GM18517 (cell line): ENCODE measurements around the gene TSC2.
"Not testable (repeated sequence)": the region's sequence is repeated elsewhere in the genome, so short reads cannot be mapped to it uniquely, and the experiment has no call there.

ENCODE experiments used
- ATAC-seq: cut with Tn5 transposase; IDR thresholded peaks from one replicate; pipeline ENCODE4 v1.9.1; 2021; ENCODE audit warnings: mild to moderate bottlenecking, moderate library complexity; ENCODE audit not compliant: unreplicated experiment

TSC2 gene

DNA sequence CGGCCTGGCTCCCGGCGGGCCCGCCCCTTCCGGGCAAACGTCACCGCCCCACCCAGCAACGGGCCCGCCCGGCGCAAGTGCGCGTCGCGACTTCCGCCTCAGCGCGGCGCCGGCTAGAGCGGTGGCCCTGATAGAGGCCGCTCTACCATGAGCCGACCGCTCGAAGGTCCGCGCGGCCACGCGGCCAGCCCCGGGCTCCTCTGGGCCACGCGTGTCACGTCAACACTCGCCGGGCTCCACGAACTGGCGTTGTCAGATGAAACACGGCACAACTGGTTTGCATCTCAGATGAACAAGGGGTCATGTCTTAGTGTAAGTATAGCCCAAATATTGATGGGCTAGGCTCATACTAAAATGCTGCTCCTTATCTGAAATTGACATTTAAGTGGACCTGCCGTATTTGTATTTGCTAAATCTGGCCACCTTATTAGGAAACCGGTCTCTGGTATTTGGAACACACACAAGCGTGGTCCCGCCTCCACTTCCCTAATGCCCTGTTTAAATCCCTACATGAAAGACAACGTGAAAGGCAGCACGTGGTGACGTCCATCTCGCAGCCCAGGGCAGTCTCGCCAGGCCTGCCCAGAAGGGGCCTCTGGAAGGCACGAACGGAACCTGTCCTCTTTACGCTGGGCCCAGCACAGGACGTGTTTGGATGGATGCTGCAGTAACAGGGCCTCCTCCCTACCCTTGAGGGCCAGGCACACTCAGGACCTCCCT, 37.8 kb upstream of the TSC2 start, which contains the start of gene ZNF598:
ZNF598 (minus strand) TSS at position 31 of the 720 bp plus-strand sequence.
- peak; percentile 53 for ATAC-seq

DNA sequence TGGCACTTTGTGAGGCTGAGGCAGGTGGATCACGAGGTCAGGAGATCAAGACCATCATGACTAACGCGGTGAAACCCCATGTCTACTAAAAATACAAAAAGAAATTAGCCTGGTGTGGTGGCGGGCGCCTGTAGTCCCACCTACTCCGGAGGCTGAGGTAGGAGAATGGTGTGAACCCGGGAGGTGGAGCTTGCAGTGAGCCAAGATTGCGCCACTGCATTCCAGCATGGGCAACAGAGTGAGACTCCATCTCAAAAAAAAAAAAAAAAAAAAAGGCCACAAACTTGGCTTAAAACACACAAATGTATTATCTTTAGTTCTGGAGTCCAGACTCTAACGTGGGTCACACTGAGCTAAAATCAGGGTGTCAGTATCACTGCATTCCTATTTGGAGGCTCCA, 36.1 kb upstream of the TSC2 start:
- ATAC-seq = not testable (repeated sequence)

DNA sequence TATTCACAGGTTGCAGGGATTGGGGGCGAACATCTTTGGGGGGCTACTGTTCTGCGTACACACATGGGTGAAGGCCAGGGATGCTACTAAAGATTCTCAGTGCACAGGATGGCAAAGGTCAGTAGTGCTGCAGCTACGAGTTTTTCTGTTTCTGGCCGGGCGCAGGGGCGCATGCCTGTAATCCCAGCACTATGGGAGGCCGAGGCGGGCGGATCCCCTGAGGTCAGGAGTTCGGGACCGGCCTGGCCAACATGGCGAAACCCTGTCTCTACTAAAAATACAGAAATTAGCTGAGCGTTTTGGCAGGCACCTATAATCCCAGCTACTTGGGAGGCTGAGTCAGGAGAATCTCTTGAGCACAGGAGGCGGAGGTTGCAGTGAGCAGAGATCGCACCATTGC, 34.3 kb upstream of the TSC2 start:
- ATAC-seq = no peak

DNA sequence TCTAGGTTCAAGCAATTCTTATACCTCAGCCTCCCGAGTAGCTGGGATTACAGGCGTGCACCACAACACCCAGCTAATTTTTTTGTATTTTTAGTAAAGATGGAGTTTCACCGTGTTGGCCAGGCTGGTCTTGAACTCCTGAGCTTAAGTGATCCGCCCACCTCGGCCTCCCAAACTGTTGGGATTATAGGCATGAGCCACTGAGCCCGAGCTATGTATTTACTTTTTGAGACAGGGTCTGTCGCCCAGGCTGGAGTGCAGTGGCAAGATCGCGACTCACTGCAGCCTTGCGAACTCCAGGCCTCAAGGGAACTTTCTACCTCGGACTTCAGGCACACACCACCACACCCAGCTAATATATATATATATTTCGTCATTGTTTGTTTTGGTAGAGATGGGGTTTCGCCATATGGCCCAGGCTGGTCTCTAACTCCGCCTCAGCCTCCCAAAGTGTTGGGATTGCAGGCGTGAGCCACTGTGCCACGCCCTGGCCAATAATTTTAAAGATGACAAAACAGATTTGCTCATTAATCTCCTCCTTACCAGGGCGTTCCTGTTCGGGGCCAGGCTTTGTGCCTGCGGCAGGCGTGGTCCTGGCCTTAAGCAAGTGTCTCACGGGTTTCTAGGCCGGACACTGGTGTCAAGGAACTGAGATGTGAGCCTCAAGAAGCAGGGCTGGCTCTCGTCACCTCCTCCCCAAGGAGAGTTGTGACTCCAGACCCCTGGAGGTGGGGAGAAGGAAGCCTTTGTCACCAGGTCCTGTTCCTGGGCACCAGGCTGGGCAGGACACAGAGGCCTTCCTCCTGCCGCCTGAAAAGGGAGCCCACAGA, 32.5 kb upstream of the TSC2 start:
- ATAC-seq = no peak

DNA sequence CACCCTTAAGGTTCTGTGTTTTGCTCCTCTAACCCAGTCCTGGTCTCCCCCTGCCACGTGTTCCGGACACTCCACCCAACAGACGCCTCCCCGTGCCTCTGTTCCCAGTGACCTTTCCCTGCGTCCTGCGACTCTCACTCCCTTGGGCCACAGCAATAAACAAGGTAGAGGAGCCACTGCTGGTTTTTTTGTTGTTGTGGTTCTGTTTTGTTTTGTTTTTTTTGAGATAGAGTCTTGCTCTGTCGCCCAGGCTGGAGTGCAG, 31.9 kb upstream of the TSC2 start:
- no peak for ATAC-seq

DNA sequence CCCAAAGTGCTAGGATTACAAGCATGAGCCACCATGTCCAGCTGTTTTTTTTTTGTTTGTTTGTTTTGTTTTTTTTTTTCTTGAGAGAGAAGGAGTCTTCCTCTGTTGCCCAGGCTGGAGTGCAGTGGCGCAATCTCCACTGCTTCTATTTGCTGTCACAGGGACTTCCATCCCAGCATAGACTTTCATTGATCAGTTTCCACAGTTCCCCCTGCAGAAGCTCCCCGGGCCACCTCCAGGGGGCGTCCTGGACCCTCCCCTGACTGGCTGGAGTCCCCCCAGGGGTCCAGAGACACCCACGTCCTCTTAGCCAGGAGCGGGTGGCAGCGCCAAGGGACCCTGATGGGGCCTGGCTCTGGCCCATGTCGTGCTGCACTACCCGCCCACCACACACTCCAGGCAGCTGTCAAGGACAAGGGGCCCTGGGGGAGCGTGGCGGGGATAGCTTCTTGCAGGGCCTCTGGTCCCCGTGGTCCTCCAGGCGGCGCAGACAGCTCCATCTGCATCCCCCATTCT, 31.3 kb upstream of the TSC2 start:
- ATAC-seq = no peak

DNA sequence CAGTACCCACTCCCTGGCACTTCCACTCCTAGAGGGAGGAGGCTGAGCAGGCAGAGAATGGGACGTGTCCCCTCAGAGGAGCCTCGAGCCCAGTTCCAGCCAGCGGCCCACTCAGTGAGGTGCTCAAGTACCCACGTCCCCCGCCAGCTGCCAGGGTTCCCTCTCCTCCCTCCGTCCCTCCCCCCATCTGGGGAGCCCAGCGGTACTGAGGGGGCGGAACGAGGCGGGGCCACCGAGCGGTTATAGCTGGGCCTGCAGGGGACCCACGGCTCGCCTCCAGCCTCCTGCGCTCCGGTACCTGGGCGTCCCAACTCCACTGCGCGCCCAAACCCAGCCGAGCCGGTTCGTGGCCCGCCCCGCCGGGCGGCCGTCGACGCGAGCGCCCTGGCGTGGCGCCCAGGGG, 28.3 kb upstream of the TSC2 start, which contains the start of gene NPW:
NPW (plus strand) TSS at position 268 of the 403 bp plus-strand sequence.
- no peak for ATAC-seq

DNA sequence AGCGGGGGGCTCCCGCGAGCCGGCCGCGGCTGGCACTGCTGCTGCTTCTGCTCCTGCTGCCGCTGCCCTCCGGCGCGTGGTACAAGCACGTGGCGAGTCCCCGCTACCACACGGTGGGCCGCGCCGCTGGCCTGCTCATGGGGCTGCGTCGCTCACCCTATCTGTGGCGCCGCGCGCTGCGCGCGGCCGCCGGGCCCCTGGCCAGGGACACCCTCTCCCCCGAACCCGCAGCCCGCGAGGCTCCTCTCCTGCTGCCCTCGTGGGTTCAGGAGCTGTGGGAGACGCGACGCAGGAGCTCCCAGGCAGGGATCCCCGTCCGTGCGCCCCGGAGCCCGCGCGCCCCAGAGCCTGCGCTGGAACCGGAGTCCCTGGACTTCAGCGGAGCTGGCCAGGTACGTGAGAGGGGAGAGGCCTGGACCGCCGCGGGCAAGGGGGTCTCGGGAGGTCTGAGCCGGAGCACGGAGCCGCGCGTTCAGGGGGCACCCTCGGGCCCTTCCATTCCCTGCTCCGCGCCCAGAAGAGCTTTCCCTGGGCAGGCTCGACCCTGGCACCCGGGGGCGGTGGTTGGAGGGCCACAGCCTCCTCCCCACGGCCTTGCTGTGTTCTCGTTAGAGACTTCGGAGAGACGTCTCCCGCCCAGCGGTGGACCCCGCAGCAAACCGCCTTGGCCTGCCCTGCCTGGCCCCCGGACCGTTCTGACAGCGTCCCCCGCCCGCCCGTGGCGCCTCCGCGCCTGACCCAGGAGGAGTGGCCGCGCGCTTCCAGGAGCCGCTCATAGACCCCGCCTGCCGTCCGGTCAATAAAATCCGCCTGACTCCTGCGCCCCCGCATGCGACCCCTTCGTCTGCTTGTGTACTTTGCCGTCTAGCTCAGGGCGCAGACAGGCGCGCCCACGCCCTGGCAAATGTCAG, 27.6 kb upstream of the TSC2 start:
- ATAC-seq = no peak

DNA sequence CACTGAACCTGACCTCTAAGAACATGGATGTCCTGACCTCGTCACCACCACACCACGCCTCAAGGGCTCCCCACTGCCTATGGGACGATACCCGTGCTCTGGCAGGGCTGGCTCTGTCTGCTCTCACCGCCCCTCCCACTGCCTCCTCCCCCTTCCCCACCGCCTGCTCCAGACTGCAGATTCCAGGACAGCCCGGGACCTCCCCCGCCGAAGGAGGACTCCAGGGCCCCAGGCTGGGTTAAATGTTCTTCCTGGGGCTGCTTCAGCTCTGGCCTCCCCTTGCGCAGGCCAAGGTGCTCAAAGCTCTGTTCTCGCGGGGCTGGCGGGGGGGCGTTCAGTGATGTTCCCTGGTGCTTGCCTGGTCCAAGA, 25.1 kb upstream of the TSC2 start:
- peak; percentile 16 for ATAC-seq

DNA sequence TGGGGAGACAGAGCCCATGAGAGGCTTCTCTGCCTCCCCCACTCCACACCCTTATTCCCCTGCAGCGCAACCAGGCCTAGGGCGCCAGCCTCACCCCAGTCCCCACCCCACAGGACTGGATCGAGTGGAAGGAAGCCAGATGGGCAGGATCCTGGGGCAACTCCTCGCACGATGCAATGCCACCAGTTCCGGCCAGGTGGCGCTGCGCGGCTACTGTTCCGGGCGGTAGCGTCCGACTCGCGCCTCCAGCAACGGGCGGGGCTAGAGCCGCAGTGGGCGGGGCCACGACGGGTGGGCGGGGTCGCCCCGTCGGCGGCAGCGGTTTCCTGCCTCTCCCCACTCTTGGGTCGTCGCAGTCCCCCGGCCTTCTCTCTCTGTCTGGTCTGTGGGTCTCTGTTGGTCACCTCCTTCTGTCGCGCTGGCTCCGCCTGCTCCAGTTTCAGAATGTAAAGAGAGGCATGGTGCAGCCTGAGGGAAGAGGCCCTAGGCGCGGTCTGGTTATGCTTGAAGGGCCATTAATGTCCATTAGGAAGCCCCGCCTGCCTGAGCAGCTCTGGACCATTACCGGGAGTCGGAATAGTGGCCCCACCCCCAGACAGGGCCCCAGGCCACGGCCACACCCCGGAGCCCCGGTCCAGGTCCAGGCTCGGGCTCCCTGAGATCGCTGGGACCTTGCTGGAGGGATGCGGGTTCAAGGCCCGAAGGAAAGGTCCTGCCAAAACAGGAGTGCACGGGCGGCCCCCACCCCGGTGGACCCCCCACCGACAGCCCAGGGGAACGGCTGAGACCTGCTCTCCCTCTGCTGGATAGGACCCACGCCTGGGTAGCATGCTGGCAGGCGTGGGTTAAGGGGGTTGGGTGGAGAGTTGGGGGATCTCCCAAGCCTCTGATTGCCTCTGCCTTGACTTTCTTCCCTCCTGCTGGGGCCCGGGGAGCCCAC, 24.4 kb upstream of the TSC2 start:
- ATAC-seq = peak; percentile 65

DNA sequence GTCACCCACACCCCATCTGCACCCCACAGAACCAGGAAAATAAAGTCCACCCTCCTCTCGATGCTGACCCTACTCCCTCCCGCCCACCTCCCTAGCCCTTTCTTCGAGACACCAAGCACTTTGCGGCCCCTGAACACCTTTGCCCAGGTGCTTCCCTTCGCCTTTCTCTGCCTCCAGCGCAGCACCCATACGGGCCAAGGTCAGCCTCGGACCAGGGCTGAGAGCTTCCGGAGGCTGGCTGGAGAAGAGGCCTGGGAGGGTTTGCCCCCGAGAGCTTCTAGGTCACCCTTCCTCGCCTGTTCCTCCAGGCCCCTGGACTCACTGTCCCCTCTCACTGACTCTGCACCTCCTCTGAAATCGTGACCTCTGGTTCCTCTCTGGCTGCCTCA, 23.8 kb upstream of the TSC2 start:
- ATAC-seq = no peak

DNA sequence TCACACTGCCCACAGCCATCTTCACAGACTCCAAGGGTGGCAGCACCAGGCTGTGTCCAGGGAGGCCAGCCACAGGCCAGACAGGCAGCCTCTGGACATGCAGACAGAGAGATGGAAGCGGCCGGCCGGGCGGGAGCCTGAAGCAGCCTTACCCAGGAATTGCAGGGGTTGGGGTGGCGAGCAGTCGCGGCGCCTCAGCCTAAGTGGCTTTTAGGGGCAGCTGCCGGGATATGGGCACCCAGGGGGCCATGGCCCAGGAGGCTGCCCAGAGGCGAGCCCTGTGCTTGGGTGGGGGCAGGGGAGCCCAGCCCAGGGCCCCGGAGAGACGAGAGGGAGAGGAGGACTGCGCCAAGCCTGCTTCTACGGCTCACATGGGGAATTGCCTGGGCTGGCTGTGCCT, 22.5 kb upstream of the TSC2 start:
- ATAC-seq = no peak

DNA sequence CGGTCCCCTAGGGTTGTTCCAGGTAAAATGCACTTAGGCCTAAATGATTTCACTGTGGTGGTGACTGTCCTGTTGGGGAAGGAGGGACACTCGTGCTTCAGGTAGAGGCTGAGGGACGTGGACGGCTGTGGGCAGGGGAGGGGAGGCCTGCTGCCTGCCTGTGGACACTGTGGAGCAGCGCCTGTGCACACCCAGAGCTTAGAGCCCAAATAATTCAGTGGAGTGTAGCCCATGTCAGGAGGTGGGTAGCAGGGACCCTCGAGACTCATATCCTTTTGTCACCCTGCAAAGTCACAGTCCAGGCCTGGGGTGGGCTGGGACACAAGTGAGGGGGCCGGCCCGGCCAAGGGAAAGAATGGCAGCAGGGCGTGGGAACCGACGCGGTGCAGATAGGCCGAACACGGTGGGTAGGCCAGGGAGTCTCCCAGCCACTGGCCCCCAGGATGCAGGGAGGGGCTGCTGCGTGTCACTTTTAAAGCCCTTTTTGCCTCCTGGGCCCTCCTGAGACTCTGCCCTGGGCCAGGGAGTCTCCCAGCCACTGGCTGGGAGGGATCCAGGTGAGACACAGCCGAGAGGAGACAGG, 21.8 kb upstream of the TSC2 start:
- ATAC-seq = no peak

DNA sequence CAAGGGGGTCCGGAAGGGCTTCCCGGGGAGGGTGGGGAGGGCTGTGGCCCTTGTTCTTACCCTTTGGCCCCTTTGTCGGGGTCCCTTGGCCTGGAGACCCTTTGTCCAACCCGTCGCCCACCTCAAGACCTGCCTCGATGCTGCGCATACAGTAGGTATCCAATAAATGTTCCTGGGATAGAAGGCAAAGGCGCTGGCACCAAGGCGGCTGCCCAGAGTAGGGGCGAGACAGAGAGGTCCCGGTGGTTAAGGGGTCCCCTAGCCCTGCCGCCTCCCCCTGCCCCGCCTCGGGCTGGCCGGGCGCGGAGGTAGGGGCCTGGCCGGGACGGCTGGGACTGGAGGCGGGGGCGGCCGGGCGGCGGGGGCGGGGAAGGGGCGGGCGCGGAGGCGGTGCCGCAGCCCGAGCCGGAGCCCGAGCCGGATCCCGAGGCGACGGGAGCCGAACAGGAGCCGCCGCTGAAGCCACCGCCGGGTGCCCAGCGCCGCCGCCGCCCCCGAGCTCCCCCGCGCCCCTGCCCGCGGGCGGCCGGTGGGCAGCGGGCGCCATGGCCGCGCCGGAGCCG, 21.2 kb upstream of the TSC2 start, which contains the start of gene NHERF2:
NHERF2 (plus strand) TSS at position 442 of the 563 bp plus-strand sequence; CDS start at position 546, 104 bp downstream.
- no peak for ATAC-seq

DNA sequence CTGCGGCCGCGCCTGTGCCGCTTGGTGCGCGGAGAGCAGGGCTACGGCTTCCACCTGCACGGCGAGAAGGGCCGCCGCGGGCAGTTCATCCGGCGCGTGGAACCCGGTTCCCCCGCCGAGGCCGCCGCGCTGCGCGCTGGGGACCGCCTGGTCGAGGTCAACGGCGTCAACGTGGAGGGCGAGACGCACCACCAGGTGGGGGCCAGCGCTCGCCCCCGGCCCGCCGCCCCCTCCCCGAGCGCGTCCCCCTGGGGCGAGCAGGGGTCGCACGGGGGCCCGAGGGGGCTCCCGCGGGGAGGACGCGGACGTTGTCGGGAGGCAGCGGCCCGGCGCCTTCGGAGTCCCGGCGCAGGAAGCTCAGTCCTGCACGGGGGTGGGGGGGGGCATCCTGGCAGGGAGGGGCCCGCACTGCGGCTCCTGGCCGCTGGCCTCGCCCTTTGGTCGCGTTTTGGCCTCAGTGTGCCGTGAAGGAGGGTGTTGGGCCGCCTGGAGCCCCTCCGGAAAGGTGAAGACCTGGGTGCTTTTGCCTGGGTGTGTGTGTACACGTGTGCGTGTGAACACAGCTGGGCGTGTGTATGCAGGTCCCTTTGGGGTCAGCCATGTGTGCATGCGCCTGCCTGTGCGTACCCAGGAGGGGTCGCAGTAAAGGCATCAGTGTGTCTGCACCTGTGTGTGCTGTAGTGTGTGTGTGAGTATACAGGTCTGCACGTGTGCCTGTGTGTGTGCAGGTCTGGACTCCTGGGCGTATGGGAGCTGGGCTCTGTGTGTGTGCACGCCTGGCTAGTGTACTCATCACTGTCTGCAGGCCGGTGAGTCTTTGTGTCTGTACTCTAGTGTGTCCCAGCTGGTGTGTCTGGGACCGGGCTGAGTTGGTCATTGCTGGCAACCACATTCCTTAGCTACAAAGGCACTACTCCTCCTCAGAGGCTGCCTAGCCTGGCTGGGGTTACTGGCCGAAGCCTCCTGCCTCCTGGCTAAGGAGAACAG, 20.5 kb upstream of the TSC2 start:
- ATAC-seq = no peak

DNA sequence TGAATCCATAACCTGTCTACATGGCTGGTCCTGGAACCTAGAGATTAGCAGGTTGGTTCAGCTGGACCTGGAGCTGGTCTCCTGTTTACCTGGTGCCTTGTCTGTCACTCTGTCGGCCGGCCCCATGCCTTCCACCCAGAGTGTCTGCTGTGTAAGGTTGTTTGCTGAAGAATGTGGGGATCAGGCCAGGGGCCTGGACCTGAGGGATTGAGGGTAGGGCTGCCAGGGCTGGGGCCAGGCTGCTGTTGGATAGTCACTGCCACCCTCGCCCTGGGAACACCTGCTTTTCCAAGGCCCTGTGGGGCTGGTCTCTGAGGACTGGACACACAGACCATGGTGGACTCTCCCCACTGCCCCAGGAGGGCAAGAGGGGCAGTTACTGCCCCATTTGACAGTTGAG, 19.6 kb upstream of the TSC2 start:
- no peak for ATAC-seq

DNA sequence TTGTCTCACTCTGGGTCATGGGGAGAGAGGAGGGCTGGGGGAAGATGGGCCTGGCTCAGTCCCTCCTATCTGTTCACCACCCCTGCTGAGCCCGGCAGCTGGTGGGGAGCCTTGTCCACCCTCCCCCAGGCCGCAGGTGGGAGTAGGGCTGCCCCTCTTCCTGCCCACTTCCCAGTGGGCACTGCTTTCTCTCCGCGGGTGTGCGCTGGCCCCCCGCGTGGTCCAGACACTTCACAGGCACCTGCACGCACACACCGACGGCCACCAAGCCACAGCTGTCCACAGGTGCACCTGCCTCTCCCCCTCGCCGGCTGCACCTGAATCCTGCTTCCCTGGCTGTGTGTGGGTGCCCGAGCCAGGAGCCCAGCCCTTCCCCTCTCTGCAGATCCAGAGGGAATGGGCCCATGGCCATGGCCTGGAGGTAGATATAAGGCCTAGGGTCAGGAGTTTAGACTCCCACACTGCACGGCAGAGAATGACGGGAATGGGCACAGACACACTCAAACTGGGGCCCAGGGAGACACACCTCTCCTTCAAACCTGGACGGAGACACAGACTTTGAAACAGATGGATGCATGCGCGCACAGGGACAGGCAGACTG, 19.1 kb upstream of the TSC2 start:
- no peak for ATAC-seq

DNA sequence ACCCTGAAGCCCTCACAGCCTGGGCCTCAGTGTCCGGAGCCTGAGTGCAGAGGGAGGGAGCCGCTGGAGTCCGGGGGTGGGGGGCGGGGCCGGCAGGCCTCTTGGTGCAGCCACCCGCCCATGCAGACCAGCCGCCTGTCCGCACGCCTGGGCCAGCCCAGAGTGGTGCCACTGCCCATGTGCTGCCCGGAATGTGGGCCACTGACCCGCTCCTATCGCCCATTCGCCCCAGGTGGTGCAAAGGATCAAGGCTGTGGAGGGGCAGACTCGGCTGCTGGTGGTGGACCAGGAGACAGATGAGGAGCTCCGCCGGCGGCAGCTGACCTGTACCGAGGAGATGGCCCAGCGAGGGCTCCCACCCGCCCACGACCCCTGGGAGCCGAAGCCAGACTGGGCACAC, 18.4 kb upstream of the TSC2 start:
- no peak for ATAC-seq
